ENCODE results near the gene MEGF11.

DNA sequence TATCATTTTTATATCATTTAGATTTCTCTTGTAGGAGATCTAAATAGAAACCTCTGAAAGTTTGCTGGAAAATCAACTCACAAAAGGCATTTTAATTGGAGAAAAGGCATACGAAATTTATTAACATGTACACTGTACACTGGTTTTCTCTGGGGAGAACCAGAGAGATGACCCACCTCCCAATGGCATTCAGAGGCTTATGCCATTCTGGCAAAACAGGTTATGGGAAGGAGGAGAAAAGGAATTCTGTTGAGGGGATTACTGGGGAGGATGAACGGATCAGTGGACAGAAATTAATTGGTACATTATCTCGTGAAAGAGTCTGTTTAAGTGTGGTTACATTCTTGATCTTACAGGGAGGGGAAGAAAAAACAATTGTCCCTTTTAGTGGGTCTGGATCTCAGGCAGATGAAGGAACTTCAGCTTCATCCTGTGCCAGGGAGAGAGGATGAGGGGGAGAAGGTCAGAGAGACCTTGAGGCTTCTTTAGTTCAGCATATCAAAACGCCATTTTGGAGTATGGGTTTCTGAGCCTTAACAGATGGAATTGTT, 367.8 kb downstream of the MEGF11 start:
- no peak for TF ChIP-seq CTCF (IDR thresholded peaks at IDR 0.05)
- no peak for TF ChIP-seq POLR2A (IDR thresholded peaks at IDR 0.05)
